Ovary (tissue), 3 donors: ENCODE measurements around the gene NR5A2.

Experiments
- POLR2A ChIP-seq: fragments of 450-650 bp; IDR thresholded peaks from one replicate; pipeline ENCODE4 v1.6.1; 2017; ENCODE audit warnings: antibody characterized with exemption, mild to moderate bottlenecking, moderate library complexity
- TF ChIP-seq, protein P1 (sequence below), 3 donors: fragments of 450-650 bp in 2 of 3; fragments of 200-600 bp in 1 of 3; IDR thresholded peaks; one replicate each; pipeline versions ENCODE4 v1.5.1 to v1.8.0; 2016 to 2022; ENCODE audit warnings: antibody characterized with exemption in 3 of 3, mild to moderate bottlenecking in 1 of 3
- donor health status: DM: no; HTN: no; CAD: no.

DNA sequence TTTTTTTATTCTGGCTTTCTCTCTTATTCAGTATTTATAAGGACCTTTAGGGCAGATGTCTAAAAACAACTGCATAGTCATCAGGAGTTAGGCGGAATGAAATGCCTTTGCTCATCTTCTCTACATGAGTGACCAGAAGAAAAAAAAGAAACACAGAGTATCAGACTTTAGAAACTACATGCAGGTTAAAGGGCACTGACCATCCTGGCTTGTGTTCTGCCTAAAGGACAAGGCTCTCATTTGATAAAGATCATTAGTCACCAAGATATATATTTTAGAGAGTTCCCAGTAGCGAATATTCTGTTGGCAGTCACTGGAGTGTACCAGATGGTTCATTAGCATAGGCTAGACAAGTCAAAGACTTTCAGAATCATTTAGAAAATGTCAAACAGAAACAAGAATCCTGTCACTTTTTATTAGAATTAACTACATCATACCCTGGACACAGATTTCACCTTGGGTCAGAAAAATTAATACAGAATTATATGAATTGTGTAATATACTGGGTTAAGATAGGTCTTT lies 145.6 kb downstream of the NR5A2 start:
- TF ChIP-seq POLR2A, result no peak
- TF ChIP-seq, protein P1, sequence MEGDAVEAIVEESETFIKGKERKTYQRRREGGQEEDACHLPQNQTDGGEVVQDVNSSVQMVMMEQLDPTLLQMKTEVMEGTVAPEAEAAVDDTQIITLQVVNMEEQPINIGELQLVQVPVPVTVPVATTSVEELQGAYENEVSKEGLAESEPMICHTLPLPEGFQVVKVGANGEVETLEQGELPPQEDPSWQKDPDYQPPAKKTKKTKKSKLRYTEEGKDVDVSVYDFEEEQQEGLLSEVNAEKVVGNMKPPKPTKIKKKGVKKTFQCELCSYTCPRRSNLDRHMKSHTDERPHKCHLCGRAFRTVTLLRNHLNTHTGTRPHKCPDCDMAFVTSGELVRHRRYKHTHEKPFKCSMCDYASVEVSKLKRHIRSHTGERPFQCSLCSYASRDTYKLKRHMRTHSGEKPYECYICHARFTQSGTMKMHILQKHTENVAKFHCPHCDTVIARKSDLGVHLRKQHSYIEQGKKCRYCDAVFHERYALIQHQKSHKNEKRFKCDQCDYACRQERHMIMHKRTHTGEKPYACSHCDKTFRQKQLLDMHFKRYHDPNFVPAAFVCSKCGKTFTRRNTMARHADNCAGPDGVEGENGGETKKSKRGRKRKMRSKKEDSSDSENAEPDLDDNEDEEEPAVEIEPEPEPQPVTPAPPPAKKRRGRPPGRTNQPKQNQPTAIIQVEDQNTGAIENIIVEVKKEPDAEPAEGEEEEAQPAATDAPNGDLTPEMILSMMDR (IDR thresholded peaks at IDR 0.05), result no peak
